ENCODE measurements around the gene NKIRAS2.

DNA sequence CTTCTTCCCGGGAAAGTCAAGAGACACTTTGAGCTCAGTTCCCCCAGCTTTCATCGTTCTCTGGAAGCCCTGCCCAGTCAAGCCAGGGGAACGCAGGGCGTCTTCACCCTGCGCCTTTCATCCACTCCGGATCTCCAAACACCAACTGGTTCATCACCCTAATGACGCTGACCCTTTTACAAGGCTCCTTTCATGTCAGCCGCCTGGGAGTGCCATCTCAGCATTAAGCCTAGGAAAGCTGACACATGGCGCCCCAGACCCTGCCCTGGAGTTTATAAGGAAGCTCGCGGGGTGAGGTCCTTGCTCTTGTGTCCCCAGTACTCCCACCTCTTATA lies 2.1 kb upstream of the NKIRAS2 start:
- TF ChIP-seq CEBPB (IDR thresholded peaks at IDR 0.05; ENCODE audit: low read depth, low read length) (no peak), CTCF (conservative IDR thresholded peaks at IDR 0.05; ENCODE audit: low read depth, low read length) (no peak), POLR2A (IDR thresholded peaks at IDR 0.05; ENCODE audit: low read depth, low read length) (no peak), CHD1 (IDR thresholded peaks at IDR 0.05; ENCODE audit: low read depth, low read length) (no peak), BHLHE40 (IDR thresholded peaks at IDR 0.05; ENCODE audit: low read depth, low read length) (no peak), ELK1 (IDR thresholded peaks at IDR 0.05; ENCODE audit: borderline replicate concordance, low read depth, low read length) (no peak), RAD21 (IDR thresholded peaks at IDR 0.05; ENCODE audit: low read length) (no peak), MXI1 (IDR thresholded peaks at IDR 0.05; ENCODE audit: borderline replicate concordance, low read depth, low read length) (no peak), RCOR1 (IDR thresholded peaks at IDR 0.05; ENCODE audit: insufficient replicate concordance, low read length) (no peak), NFE2L2 (IDR thresholded peaks at IDR 0.05; ENCODE audit: low read depth, low read length) (no peak), SMC3 (IDR thresholded peaks at IDR 0.05; ENCODE audit: low read depth, low read length) (no peak), MAZ (IDR thresholded peaks at IDR 0.05; ENCODE audit: borderline replicate concordance, low read depth, low read length) (no peak)
- TF ChIP-seq, protein P1, sequence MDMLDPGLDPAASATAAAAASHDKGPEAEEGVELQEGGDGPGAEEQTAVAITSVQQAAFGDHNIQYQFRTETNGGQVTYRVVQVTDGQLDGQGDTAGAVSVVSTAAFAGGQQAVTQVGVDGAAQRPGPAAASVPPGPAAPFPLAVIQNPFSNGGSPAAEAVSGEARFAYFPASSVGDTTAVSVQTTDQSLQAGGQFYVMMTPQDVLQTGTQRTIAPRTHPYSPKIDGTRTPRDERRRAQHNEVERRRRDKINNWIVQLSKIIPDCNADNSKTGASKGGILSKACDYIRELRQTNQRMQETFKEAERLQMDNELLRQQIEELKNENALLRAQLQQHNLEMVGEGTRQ (IDR thresholded peaks at IDR 0.05; ENCODE audit: low read depth, low read length), result no peak
